ENCODE results near the gene PSG2.
"Not testable (repeated sequence)": the region's sequence is repeated elsewhere in the genome, so short reads cannot be mapped to it uniquely, and the experiment has no call there.

DNA sequence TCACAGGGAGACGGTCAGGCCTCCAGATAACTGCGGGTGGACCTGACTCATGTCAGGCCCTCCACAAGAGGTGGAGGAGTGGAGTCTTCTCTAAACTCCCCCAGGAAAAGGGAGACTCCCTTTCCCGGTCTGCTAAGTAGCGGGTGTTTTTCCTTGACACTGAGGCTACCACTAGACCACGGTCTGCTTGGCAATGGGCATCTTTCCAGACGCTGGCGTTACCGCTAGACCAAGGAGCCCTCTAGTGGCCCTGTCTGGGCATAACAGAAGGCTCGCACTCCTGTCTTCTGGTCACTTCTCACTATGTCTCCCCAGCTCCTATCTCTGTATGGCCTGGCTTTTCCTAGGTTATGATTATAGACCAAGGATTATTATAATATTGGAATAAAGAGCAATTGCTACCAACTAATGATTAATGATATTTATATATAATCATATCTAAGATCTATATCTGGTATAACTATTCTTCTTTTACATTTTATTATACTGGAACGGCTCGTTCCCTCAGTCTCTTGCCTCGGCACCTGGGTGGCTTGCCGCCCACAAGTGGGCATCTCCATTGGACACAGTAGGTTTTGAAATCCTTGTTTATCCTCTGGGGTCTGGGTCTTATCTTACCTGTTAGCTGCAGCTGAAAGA, 5.3 kb upstream of the PSG2 start:
- TF ChIP-seq, protein P1, sequence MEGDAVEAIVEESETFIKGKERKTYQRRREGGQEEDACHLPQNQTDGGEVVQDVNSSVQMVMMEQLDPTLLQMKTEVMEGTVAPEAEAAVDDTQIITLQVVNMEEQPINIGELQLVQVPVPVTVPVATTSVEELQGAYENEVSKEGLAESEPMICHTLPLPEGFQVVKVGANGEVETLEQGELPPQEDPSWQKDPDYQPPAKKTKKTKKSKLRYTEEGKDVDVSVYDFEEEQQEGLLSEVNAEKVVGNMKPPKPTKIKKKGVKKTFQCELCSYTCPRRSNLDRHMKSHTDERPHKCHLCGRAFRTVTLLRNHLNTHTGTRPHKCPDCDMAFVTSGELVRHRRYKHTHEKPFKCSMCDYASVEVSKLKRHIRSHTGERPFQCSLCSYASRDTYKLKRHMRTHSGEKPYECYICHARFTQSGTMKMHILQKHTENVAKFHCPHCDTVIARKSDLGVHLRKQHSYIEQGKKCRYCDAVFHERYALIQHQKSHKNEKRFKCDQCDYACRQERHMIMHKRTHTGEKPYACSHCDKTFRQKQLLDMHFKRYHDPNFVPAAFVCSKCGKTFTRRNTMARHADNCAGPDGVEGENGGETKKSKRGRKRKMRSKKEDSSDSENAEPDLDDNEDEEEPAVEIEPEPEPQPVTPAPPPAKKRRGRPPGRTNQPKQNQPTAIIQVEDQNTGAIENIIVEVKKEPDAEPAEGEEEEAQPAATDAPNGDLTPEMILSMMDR (conservative IDR thresholded peaks at IDR 0.05 in 1 of 2, IDR thresholded peaks at IDR 0.05 in 1 of 2; ENCODE audit: extremely low read depth in 1 of 2, insufficient read depth in 1 of 2, low read depth in 1 of 2, low read length in 2 of 2): peak; percentile 44 to 65
- not testable (repeated sequence) for TF ChIP-seq EZH2 (IDR thresholded peaks at IDR 0.05; ENCODE audit: borderline replicate concordance, low read length)
